GM12874 (cell line): Measurements from ENCODE around the gene SOX8.

Experiments used
- TF ChIP-seq, protein P1 (sequence below): IDR thresholded peaks from 2 replicates; pipeline ENCODE4 v1.5.1; 2011; ENCODE audit warnings: low read depth, mild to moderate bottlenecking, control low read depth, low read length, moderate library complexity; ENCODE audit not compliant: insufficient read depth

The SOX8 gene

DNA sequence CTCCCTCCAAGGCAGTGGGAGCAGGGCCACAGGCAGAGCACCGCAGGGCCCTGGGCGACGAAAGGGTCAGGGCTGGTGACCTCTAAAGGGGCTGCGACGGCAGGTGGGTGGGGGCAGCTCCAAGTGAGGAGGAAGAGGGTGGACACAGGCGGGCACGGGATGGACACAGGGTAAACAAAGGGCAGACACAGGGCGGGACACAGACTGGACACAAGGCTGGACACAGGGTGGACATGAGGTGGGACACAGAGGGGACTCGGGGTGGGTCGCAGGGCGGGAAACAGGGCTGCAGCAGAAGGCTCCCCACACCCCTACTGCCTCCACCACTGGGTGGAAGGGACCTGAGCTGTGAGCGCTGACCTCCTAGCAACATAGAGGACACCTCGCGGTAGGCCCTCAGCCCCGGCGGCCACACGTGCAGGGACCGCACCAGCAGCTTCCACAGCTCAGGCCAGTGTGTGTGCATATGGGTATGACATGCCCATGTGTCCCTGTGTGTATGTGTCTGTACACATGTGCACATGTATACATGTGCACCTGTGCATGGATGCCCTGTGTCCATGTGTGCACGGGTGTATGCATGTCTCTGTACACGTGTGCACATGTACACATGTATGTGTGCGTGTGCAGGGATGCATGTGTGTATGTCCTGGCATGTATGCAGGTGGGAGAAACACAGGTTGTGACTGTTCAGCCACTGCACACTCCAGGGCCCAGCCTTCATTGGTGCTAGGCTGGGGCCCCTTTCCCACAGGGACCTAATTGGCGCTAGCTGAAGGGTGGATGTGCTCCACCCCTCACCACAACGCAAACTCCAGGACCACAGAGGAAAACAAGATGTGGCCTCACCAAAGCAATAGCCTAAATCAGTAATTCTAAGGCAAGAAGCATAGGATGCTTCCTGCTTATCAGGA lies 18.4 kb upstream of the SOX8 start:
- TF ChIP-seq, protein P1, sequence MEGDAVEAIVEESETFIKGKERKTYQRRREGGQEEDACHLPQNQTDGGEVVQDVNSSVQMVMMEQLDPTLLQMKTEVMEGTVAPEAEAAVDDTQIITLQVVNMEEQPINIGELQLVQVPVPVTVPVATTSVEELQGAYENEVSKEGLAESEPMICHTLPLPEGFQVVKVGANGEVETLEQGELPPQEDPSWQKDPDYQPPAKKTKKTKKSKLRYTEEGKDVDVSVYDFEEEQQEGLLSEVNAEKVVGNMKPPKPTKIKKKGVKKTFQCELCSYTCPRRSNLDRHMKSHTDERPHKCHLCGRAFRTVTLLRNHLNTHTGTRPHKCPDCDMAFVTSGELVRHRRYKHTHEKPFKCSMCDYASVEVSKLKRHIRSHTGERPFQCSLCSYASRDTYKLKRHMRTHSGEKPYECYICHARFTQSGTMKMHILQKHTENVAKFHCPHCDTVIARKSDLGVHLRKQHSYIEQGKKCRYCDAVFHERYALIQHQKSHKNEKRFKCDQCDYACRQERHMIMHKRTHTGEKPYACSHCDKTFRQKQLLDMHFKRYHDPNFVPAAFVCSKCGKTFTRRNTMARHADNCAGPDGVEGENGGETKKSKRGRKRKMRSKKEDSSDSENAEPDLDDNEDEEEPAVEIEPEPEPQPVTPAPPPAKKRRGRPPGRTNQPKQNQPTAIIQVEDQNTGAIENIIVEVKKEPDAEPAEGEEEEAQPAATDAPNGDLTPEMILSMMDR = no peak

DNA sequence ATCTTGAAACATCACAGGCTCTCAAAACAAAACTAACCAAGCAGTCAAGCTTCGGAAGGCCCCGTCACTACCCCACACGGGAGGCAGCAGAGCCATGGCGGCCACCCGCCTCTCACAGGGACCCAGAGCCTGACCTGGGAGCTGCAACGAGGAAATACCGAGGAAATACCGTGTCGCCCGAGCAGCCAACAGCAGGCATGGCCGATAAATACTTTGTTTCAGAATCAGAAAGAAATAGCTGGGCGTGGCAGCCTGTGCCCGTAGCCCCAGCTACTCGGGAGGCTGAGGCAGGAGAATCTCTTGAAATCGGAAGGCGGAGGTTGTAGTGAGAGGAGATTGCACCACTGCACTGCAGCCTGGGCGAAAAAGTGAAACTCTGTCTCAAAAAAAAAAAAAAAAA lies 17.7 kb upstream of the SOX8 start:
- TF ChIP-seq, protein P1 = no peak

DNA sequence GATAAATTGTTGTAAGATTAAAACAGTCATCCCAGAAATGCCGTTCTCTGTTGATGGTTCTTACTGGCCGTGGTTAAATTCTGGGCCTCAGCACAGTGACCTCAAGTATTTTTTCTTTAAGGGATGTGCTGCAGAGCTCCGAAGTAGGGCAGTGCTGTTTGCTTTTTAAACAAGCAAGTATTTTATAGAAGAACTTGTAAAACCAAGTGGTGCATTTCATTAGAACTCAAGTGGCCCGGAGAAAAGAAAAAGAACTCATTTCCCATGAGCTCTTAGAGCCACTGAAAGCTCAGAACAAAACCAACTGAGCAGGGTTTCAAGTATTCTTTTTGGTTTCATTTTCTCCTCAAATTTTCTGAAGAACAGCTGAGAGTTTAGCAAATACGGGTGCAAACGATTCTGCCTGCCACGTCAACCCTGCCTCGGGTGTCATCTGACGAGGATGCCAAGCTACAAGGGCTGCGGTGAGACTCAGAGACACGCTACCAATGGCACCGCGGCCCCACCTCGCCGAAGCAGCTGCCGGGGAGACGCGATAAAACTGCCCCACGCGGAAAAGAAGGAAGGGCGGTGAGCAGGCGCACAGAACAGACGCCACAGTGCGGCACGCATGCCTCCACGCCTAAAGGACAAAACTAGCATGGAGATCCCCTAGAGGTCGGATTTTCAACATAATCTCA lies 17.1 kb upstream of the SOX8 start:
- TF ChIP-seq, protein P1 = no peak

DNA sequence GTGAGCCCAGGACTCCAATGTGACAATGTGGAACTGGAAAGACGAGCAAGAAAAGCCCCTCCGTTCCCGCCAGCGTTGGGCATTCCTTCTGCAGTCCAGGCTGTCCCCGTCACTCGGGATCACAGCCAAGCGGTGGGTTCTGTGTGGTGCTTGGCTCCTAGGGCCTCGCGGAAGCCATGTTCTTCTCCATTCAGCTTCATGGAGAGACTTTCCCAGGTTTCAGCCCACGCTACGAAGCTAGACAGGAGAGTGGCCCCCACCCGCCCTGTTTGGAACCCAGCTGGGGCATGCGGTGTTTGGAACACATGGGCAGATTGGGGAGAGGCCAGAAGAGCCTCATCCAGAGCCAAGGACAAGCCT lies 16.6 kb upstream of the SOX8 start:
- TF ChIP-seq, protein P1 = no peak

DNA sequence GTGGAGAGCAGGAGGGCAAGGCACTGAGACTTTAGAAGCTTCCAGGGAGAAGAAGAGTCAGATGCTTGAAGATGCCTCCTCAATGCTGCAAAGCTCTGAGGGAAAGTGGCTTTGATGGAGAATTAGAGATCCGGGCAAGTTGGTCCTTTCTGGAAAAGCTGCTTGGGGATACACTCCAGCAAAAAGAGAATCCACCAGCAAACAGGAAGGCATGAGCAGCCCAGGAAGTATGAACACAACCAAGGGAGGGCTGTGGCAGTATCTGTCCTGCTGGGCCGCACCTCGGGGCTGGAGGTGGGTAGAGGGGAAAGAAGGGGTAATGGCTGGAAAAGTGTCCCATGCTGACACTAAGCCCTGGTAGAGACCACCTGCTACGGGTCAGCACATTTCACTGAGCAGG lies 16.1 kb upstream of the SOX8 start:
- TF ChIP-seq, protein P1 = no peak

DNA sequence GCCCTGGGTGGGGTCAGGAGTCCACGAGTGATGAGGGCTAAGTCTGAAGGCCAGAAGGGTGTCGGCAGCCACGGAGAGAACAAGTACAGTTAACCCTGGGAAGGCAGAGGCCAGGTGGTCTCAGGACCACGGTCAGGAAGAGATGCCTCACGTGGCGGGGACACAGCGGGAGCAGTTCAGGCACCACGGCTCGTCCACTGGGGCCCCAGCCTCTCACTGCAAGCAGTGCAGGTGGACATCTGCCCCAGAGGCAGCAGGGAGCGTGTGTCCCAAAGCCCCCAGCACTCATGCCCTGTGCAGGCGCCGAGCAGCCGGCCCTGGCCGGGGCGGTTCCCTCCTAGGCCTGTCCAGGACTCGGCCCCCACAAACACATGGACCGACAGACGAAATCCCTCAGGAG lies 15.5 kb upstream of the SOX8 start:
- TF ChIP-seq, protein P1 = no peak

DNA sequence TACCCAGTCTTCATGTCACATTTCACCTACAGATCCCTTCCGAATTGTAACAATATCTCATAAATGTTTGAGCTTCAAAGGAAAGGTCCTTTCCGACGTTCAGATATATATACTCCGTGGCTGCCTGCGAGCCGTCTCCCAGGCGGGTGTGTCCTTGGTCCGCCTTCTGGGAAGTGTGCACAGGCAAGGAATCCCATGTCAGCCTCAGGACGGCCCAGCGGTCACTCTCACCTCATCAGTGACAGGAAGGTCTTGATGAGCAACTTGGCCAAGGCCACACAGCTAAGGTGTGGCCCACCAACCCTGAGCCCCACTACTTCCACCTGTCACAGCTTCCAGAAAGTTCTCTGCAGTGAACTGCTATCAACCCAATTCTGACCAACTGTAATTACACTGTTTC lies 15.1 kb upstream of the SOX8 start:
- TF ChIP-seq, protein P1 = no peak
